ENCODE data around the gene GALNT17.

- TF ChIP-seq CTCF (conservative IDR thresholded peaks at IDR 0.05; ENCODE audit: low read length) (no peak), EZH2phosphoT487 (IDR thresholded peaks at IDR 0.05; ENCODE audit: borderline replicate concordance) (no peak)
Observed at GRCh38 chr7:71616217-71616616, 484.3 kb downstream of the GALNT17 start.

Measured in Loucy (cell line).